AG10803 (cell line): Measurements from ENCODE around the gene CTSL.

Experiments used
- DNase-seq: peaks from one replicate; pipeline ENCODE4 v3.0.0; 2010; ENCODE audit warnings: low read depth
- H3K4me3 ChIP-seq: 2 replicates; pipeline ENCODE4 v1.5.1; 2011; ENCODE audit warnings: mild to moderate bottlenecking, low read length, control low read depth
- CTCF ChIP-seq: conservative IDR thresholded peaks from 2 replicates; pipeline ENCODE4 v1.5.1; 2011; ENCODE audit warnings: mild to moderate bottlenecking, low read length, control low read depth, inconsistent platforms

Gene CTSL

GRCh38 chr9:87701931-87702421, 23.9 kb upstream of the CTSL start:
- H3K4me3 ChIP-seq = no peak overlapping the region
- TF ChIP-seq CTCF = no peak
- peak; percentile 75 for DNase-seq

- no peak overlapping the region for H3K4me3 ChIP-seq
- no peak for DNase-seq
- no peak for TF ChIP-seq CTCF
These were observed 23.0 kb upstream of the CTSL start for GRCh38 chr9:87702921-87703320.

- DNase-seq = no peak
- no peak for TF ChIP-seq CTCF
- H3K4me3 ChIP-seq = no peak overlapping the region
These were observed 22.2 kb upstream of the CTSL start for GRCh38 chr9:87703636-87704276.

- no peak for DNase-seq
- H3K4me3 ChIP-seq = no peak overlapping the region
- TF ChIP-seq CTCF = no peak
These were observed 21.6 kb upstream of the CTSL start for GRCh38 chr9:87704342-87704741.

- no peak for DNase-seq
- no peak for TF ChIP-seq CTCF
These were observed 19.7 kb upstream of the CTSL start for GRCh38 chr9:87706066-87706739.

GRCh38 chr9:87707805-87708506, 18.0 kb upstream of the CTSL start:
- peak; percentile 52 for DNase-seq
- H3K4me3 ChIP-seq = no peak overlapping the region
- TF ChIP-seq CTCF = no peak

More at GRCh38 chr9:87706066-87706739, 19.7 kb upstream of the CTSL start:
- H3K4me3 ChIP-seq = no peak overlapping the region
